ENCODE results near the gene ACTL9.

The ACTL9 gene

GRCh38 chr19:8663920-8664670 lies 34.5 kb downstream of the ACTL9 start:
- no peak for TF ChIP-seq CTCF (IDR thresholded peaks at IDR 0.05; ENCODE audit: control insufficient read depth, extremely low read depth, insufficient read depth)
- no peak for DNase-seq (ENCODE audit: low read depth)
- H3K4me3 ChIP-seq (ENCODE audit: low read depth, low read length): no peak overlapping the region

- TF ChIP-seq CTCF (IDR thresholded peaks at IDR 0.05; ENCODE audit: control insufficient read depth, extremely low read depth, insufficient read depth): no peak
- no peak overlapping the region for H3K4me3 ChIP-seq (ENCODE audit: low read depth, low read length)
- no peak for DNase-seq (ENCODE audit: low read depth)
Measured at GRCh38 chr19:8662263-8662662, 36.3 kb downstream of the ACTL9 start.

GRCh38 chr19:8659905-8660304 lies 38.7 kb downstream of the ACTL9 start:
- no peak overlapping the region for H3K4me3 ChIP-seq (ENCODE audit: low read depth, low read length)
- no peak for TF ChIP-seq CTCF (IDR thresholded peaks at IDR 0.05; ENCODE audit: control insufficient read depth, extremely low read depth, insufficient read depth)
- DNase-seq (ENCODE audit: low read depth): no peak

- DNase-seq (ENCODE audit: low read depth): no peak
- H3K4me3 ChIP-seq (ENCODE audit: low read depth, low read length): no peak overlapping the region
- TF ChIP-seq CTCF (IDR thresholded peaks at IDR 0.05; ENCODE audit: control insufficient read depth, extremely low read depth, insufficient read depth): no peak
Measured at GRCh38 chr19:8657869-8658268, 40.7 kb downstream of the ACTL9 start.

GRCh38 chr19:8655340-8655709 lies 43.3 kb downstream of the ACTL9 start:
- DNase-seq (ENCODE audit: low read depth): no peak
- no peak for TF ChIP-seq CTCF (IDR thresholded peaks at IDR 0.05; ENCODE audit: control insufficient read depth, extremely low read depth, insufficient read depth)
- H3K4me3 ChIP-seq (ENCODE audit: low read depth, low read length): no peak overlapping the region

GRCh38 chr19:8654591-8655339 lies 43.8 kb downstream of the ACTL9 start:
- TF ChIP-seq CTCF (IDR thresholded peaks at IDR 0.05; ENCODE audit: control insufficient read depth, extremely low read depth, insufficient read depth): peak; percentile 86
- H3K4me3 ChIP-seq (ENCODE audit: low read depth, low read length): no peak overlapping the region
- no peak for DNase-seq (ENCODE audit: low read depth)
